ENCODE measurements around the gene STARD3NL.
"Not testable (repeated sequence)": the region's sequence is repeated elsewhere in the genome, so short reads cannot be mapped to it uniquely, and the experiment has no call there.

STARD3NL gene

DNA sequence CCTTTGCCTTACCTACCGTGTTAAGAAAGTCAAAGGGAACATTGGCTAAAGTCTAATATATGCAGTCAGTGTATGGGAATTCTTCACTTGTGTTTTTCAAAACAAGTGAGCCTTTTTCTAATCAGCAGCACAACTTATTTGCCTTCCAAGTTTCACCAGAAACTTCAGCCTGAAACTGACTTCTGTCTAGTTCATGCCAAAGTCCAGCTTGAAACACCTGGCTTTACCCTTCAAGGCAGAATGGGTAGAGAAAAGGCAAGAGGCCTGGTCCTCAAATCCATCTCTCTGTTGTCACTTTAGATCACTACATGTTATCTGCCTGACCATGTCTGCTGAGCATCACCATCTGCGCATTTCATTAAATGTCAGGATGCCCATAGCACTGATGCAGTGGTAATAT lies 92.4 kb downstream of the STARD3NL start:
- not testable (repeated sequence) for DNase-seq

DNA sequence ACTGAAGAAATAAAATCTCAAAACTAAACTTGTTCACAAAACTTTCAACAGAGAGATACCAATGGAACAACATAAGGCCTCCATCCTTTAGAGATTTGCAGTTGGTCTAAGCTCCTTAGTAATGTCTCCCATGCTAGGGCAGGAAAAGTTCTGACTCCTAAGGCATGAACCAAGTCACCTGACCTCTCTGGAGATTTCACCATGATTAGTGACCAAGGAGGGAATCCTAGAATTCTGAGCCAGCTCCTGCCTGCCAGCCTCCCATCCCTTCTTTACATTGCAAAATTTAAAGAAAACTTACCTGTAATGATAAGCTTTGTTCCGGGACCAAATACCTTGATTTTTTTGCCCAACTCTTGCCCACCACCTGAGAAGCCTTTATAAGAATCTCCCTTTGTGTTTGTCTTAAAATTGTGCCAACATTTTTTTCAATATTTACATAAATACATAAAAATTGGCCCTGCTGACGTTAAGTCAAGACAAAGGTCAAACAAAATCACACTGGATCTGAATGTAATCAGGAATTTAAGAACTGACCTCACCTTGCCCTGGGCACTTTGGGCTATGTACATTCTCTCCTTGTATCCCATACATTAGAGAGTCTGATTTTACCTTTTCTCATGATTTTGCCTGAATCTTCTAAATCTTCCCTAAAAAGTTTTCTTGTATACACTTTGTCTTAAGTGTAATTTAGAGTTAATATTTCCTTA lies 95.4 kb downstream of the STARD3NL start, which contains the start of gene TARP:
Gene TARP (minus strand): TSS at position 351 of the 710 bp plus-strand sequence.
- no peak for DNase-seq

DNA sequence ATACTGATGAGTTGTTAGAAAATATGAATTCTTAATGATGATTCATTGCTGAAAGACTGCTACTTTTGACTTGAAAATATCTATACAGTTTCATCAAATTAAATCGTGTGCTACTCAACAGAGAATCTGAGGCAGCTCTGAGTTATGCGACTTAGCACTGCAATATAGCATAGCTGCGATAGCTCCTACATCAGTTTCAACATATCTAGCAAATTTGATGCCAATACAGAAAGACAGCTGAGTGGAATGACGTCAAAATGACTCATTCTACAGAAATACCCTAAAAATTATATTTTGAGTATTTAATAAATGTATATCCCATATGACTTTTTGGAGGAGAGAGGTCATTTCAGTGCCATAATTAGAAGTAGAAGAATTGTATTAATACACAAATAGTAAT lies 96.4 kb downstream of the STARD3NL start:
- DNase-seq = no peak

DNA sequence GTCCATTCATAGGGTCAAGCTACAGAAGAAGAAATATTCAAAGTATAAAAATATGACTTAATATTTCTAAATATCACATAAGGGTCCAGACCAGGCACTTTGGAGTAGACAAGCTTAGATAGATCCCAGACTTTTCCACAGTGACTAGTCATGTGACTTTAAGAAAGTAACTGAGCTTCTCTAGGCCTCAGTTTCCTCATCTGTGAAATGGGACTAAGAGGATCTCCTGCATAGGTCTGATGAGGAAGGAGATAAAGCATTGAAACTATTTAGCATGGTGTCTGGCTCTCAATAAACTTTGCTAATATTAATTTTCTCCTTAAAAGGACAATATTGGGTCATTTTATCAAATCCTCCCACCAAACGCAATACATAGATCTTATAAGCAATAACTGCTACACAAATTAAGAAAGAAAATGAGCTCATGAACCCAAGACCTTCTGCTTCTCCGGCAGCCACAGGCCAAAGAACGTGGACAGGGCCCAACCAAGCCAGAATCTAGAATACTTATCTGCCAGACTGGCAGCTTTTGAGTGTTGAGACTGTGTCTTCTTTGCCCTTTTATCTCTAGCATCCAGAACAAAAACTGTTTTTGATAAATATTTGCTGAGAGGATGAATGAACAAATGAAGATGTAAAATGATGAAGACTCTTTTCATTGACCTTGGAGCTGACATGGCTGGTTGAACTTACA lies 97.0 kb downstream of the STARD3NL start:
- no peak for DNase-seq

DNA sequence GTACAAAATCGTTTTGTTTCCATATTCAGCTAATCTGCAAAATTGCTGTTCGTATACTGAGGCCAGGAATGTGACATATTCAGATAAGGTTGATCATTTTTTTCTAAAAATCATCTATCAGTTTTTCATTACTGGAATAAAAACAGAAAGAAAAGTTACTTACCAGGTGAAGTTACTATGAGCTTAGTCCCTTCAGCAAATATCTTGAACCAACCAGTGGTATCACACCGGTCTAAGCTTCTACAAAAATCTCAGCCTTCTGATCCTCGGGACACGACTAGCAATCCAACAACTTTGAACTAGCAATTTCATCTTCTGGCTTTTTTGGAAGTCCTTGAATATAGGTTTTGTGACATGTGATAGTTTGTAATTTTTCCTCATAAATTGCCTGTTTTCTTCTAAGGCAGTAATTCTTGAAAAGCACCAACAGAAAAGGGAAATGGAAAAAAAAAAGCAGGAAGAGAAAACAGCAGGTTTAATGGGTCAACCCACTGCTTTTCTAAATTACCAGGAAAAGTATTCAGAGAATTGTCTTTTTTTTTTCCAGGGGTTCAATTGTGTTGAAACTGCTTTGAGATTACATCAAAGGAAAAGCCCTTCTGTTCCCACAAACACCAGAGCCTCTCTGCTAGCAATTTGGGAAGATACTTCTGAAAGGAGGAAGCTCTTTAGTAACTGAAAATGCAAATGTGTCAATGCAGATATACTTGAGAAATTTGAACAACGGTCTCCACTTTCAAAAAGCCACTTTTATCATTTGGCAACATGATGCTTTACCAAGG lies 98.2 kb downstream of the STARD3NL start:
- DNase-seq = no peak

DNA sequence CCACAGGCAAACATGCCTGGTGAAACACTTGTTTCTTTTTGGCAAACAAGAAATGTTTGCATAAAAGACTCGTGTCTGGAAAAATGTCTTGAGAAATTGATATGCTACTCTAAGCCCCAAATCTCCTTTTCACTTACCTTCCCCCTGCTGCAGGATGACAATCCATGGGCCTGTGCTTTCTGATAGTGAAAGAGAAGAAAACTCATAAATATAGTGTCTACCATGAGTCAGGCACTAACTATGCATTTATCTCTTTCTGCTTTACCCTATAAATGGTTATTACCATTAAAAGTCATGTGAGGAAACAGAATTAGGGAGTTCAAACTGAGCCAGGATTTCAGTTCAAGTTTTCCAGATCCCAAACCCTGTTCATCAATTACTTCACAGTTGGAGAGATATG lies 102.0 kb downstream of the STARD3NL start:
- DNase-seq = no peak

All from NCI-H1105 treated with DMSO at 0.1 percent for 48 hours (cell line).